HG03025 (cell line): Measurements from ENCODE around the gene CYP2W1.

Experiments used
- ATAC-seq: cut with Tn5 transposase; IDR thresholded peaks from one replicate; pipeline ENCODE4 v1.9.1; 2021; ENCODE audit warnings: mild to moderate bottlenecking, moderate library complexity; ENCODE audit not compliant: unreplicated experiment, low FRiP score

Gene CYP2W1

DNA sequence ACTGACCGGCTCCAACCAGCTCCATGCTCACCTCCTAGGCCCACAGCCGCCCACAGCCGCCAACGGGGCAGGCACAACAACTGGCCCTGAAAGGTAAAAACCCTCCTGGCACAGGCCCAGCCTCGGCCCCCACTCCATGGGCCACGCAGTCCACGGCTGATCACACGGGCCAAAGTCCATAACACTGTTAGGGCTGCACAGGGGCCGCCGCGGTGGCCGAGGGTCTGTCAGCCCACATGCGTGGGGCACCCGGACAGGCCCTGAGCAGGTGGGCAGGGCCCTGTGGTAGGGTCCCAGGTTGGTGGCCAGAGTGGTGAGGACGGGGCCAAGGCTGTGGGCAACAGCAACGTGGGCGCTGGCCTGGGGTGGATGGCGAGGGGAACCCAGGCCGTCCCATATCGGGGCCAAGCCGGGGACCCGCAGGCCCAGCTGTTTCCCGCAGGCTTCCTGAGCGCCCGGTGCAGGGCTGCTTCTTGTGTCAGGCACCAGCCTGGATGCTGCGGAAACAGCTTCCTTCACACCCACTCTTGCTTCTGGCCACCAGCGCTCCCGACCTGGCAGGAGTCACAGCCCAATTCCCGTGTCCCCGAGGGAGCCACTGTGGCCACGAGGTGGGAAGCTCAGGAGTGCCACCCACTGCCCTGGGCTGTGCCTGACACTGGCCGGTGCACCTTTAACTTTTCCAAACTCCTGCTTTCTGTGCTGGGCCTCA, 29.2 kb downstream of the CYP2W1 start:
- ATAC-seq = no peak

DNA sequence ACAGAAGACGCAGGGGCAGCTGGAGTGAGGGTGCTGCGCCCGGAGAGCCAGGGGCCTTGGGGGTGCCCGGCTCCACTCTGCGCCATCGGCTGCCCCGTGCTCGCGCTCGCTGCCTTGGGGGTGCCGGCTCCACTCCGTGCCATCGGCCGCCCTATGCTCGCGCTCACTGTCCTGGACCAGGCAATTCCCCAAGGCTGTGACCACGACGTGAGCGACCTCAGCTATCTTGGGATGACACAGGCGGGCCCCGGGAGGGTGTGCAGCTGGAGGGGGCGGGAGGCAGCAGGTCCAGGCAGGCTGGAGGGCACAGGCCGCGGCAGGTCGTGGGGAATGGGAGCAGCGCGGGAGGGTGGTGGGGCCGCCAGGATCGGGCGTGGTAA, 29.7 kb downstream of the CYP2W1 start:
- ATAC-seq = no peak

DNA sequence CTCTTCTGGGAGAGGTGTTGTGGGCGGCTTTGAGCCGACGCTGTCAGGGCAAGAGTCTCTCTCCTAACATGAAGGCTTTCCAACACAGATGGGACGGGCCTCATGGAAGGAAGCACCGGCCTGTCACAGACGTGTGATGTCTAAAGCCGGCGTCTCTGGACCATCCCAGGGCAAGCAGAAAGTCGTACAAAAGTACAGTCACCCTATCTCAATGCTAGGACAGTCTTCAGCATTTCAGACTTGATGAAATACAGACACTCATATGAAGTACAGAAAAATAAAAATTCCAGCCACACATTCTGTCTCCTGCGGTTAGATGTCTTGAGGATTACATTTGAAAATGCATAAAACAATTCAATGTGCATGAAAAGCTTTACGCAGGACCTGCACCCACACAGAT, 30.6 kb downstream of the CYP2W1 start:
- ATAC-seq = no peak

DNA sequence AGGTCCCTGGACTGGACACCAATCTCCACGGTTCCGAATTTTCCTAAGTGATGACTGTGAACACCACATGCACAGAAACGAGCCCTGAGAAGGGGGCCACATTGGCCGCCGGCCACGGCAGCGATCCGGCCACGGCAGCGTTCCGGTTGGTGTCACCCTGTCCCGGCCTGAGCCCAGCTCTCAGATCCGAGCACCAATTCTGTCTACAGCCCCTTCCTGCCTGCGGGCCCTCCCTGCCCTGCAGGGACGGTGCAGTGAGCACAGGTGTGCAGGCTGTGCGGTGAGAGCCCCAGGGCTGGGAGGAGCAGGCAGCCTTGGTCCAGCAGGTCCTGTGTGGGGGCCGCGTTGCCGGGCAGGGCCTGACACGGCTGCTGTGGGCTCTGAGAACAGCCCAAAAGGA, 31.7 kb downstream of the CYP2W1 start:
- ATAC-seq = no peak

DNA sequence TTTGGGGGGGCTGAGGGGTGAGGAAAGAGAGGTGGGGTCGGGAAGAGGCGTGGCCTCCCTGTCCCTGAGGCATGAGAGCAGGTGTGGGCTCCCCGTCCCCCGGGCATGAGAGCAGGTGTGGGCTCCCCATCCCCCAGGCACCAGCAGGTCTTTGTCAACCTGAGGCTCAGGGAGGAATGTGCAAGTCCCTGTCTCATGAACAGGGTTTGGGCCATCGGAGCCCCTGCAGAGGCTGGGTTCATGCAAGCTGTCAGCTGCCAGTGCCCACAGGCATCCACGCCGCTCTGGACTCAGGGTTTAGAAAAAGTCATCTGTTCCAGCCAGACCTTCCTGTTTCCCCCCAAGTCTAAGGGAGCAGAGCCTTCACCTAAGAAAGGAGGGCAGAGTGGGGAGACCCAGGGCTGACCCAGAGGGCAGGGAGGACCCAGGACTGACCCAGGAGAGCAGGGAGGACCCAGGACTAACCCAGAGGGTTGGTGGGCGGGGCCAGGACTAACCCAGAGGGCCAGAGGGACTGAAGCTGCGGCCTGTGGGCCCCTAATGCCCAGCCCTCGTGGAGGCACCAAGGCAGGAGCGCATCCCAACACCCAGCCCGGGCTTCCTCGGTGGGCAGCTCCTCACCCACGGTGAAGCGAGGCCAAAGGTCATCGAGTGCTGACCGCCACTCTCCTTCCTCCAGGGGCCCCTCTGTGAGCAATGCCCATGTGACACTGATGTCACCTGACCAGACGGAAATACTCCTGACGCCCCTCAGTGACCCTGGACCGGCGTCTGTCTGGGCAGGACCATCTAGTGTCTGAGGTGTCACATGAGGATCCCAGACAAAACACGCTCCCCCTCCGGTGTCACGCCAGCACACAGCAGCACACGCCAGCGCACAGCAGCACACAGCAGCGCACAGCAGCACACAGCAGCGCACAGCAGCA, 32.5 kb downstream of the CYP2W1 start:
- no peak for ATAC-seq

DNA sequence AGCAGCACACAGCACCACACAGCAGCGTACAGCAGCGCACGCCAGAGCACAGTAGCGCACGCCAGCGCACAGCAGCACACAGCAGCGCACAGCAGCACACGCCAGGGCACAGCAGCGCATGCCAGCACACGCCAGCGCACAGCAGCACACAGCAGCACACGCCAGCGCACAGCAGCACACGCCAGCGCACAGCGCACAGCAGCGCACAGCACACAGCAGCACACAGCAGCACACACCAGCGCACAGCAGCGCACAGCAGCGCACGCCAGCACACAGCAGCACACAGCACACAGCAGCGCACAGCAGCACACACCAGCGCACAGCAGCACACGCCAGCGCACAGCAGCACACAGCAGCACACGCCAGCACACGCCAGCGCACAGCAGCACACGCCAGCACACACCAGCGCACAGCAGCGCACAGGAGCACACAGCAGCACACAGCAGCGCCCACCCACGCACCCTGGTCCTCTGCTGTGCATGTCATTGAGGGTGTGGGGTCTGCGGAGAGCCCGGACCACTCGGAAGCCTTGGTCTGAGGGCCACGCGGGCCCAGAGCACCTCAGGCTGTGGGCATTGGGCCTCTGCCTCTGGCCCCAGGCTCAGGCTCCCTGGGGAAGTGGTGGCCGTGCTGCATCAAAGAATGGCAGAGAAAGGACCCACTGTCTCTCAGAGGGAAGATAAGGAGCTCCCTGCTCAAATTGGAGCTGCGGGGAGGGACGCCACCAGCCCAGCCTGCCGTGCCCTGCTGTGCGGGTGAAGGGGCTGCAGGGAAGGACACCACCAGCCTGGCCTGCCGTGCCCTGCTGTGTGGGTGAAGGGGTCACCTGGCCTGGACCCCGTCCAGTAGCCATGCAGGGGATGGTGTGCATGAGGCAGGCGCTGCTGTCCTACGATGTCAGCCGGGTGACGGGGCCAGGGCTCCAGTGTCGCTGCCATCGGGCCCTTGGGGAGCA, 33.9 kb downstream of the CYP2W1 start:
- no peak for ATAC-seq

DNA sequence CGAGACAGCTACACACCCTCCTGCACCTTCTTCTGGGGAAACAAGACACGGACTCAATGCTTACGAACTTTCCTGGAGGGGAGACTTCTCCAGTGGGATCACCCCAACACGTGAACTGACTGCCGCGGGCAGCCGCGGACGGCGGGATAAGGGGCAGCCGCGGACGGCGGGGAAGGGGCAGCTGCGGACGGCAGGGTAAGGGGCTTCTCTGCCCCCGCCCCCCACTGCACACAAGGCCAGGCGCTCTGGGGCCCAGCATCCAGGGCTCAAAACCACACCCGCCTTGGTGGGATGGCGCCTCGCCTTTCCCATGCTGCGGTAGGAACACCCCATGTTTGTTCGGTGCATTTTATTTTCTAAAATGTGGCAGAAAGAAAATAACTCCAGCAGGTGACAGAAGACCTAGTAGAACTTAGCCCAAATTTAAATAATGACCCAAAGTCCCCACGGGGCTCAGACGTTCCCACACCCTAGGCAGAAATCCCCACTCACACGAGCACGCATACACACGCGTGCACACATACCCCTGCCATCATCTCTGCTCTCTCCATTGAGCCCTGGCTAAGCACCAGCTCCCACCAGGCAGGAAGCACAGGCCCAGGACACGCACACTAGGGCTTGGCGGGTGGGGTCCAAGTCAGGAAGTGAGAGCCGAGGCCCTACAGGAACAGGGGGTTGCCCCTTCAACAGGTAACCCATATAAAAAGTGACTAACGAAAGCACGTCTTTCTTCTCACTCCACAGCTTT, 34.8 kb downstream of the CYP2W1 start:
- no peak for ATAC-seq

DNA sequence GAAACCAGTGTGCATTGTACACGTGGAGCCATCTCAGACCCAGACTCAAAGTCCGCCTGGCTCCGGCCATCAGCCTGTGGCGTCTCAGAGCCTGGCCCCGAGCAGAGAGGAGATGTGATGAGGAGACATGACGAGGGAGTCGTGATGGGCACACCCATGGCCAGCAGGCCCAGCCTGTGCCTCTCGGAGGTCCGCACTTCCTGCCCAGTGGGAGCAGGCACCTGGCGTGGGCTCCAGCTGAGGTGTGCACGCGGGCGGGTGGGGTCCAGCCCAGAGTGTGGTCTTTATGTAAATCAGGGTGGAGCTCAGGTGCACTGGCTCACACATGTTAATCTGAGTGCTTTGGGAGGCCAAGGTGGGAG, 35.3 kb downstream of the CYP2W1 start:
- ATAC-seq = no peak

DNA sequence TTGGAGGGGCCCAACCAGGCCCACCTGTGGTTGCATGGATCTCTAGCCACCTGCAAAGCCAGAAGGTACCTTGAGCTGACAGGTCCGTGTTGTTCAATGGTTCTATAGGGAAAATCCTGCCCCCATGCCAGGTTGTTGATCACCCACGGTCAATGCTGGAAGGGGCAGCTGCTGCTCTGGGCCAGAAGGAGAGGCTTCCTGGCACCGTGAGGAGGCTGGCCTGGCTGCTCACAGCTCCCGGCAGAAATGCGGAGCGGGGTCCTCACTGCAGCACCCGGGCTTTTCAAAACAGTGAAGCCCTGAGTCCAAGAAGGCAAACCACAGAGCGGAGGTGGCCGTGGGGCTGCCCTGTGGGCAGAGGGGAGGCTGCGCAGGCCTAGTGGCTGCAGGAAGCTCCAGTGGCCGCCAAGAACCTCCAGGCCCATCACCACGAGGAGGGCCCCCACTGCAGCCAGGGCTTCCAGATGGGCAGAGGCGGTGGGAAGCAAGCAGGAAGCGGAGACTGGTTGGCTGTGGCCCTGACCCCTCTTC, 36.3 kb downstream of the CYP2W1 start:
- ATAC-seq = no peak

DNA sequence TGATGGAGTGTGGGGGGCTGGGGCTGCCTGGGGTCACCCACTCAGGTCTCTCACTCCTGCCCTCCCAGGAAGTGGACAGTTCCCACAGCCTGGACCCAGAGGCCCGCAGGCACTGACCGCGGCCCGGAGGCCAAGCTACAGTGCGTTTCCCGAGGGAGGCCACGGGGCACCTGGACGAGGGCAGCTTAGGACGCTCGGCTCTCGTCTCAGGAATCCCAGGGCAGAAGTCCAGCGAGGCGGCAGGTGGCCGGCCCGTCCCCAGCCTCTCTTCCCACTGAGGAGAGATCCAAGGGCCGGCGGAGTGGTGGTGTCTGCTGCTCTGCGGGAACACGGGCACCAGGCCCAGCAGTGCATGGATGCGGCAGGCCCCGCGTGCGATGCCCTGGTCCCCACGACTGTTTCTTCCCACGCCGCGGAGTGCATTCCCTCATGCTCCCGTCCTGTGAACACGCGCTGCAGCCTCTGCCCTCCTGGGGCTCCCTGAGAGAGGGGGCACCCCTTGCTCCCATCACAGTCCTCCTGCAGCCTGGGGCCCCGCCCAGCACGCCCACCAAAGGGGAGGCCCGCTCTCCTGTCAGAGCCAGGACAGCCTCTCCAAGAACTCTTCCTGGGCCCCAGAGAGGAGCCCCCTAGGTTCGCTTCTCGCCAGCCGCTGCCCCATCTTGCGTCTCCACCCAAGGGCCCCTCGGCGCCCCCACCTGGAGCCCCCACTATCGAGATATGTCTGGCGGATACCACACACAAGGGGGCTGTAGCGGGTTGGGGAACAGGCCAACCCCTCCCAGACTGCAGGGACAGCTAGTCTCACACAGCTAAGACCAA, 37.0 kb downstream of the CYP2W1 start:
- ATAC-seq = no peak

DNA sequence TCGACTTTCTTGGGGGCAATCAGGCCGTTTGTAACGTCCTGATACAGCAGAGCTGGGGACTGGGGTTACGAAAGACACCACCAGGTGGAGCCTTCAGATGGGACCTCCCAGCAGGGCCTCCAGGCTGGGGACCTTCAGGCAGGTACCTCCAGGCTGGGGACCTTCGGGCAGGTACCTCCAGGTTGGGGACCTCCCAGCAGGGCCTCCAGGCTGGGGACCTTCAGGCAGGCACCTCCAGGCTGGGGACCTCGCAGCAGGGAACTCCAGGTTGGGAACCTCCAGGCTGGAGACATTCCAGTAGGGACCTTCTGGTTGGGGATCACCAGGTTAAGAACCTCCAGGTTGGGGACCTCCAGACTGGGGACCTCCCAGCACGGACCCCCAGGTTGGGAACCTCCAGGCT, 37.9 kb downstream of the CYP2W1 start:
- no peak for ATAC-seq

DNA sequence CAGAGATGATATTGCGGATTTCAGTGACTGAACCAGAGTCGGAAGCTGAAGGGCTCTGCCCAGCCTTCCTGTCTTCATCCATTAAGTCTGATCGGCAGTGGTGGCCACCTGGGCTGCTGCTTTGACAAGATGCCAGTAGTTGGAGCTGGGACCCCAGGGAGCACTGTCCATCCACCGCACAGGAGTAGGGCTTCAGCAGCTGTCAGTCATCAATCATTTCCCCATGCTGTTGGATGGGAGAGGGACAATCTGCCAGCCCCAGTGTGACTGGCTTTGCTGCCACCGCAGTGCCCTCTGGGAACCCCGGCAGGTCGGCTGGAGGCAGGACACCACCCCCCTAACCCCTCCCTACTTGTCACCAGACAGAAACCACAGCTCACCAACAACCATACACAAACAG, 38.4 kb downstream of the CYP2W1 start:
- ATAC-seq = no peak

DNA sequence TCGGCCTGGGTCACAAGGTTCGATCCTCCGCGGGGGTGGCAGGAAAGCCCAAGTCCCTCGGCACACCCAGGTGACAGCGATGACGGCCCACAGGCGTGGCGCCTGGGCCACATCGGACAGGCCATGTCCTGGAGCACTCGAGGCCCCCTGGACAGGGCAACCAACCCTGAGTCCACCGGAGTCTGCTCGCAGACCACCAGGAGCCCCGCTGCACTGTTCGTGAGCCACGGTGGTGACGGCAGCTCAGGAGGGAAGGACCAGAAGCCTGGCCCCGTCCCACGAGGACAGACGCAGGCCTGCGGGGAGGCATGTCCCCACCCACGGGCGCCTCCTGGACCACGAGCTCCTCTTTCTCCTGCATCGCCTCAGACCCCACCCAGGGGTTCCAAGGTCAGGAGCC, 39.0 kb downstream of the CYP2W1 start:
- ATAC-seq = no peak

DNA sequence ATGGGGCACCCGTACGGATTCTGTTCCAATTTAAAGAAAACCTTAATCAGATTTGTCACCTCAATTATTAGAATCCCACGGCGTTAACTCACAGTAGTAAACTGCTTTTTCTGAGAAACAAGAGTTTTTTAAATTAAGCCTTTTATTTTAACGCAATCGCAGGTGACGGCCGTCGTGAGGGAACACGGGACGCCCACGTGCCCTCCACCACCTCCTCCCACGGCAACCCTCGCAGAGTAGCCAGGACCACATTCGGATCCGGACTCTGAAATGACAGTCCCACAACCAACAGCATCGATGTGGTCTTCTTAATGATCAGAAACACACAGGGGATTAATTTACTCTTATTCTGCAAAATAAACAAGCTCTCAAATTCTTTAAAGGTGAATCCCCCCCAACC, 39.4 kb downstream of the CYP2W1 start:
- no peak for ATAC-seq

DNA sequence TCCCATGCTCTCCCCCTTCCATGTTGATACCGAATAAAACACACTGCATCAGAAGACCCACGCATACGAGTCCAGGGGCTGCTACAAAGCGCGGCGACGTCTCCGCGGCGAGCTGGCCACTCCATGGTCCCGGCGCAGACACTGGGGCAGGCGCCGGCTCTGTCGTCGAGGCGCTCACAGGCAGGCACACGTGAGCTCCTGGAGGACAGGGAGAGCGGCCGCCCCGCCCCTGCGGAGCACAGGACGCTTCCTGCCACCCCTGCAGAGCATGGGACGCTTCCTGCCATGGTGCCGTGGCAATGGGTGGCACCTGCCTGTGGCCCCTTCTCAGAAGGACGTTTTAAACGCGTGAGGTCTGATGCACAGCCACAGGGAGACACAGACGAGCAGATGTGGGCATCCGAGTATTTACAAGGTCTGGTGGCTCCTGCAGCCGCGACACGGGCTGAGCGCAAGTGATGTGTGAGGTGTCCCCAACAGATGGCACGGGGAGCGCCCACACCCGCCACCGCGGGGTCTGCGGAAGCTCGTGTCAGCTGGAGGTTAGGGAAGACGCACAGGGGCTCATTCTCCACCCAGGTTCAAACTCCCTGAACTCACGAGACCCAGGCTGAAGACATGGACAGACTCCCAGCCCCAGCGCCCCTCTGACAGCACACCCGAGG, 40.0 kb downstream of the CYP2W1 start:
- no peak for ATAC-seq

DNA sequence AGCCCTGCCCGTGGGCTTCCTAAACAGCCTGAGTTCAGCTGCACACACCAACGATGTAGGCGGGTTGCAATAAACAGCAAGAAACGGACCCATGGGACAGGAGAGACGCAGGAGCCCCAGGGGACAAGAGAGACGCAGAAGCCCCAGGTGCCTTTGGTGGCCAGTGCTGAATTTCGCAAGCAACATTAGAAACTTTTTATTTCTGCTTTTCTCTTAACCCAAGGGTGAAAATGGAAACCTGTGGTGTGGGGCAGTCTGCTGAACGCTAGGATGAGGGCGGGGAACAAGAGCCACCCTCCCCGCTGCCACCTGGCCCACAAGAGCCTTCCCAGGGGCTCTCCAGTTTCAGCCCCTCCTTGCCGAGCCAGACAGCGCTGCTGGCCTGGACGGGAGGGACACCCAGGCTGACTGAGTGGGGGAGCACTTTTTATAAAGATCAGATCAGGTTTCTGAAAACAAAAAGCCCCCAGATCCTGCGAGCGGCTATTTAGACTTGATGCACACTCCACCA, 41.4 kb downstream of the CYP2W1 start:
- peak; percentile 49 for ATAC-seq

DNA sequence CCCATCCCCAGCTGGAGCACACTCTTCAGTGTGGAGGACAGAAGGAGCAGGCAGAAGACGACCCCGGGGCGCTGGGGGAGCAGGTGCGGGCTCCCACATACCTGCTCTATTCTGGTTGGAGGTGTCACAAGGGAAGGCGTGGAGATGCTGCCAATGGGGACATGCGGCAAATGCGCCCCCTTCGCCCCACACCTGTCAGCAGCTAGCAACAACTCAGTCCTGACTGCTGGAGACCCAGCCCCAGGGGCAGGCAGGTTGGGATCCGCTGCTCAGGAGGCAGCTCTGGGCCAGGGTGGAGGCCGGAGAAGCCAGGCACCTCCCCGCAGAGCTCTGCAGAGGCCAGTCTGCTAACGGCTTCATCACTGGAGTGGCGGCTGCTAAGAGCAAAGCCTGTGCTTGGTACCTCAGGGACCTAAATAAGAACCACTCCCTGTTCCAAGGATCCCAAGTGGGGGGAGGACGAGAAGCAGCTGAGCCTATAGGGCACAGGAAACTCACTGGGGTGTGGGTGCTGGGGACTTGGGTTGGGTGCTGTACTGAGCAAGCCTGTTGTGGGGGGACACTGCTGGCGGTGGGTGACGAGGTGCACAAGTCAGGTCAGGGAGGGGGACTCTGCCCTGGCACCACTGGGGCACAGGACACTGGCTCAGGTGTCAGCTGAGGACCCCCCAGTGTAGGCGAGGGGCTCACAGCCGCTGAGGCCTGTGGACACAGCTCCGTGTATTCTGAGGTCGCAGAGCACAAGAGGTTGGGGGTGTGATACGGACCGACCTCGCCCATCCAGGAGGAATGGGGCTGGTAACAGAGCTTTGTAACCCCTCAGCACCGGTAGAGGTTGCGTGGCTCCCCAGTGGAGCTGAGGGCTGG, 42.1 kb downstream of the CYP2W1 start:
- ATAC-seq = no peak
